GM18873 (cell line): ENCODE measurements around the gene PAPSS1.

ENCODE experiments used
- ATAC-seq: cut with Tn5 transposase; IDR thresholded peaks from one replicate; pipeline ENCODE4 v1.9.1; 2021; ENCODE audit warnings: mild to moderate bottlenecking, moderate library complexity, moderate number of reproducible peaks; ENCODE audit not compliant: unreplicated experiment, low FRiP score

The PAPSS1 gene

DNA sequence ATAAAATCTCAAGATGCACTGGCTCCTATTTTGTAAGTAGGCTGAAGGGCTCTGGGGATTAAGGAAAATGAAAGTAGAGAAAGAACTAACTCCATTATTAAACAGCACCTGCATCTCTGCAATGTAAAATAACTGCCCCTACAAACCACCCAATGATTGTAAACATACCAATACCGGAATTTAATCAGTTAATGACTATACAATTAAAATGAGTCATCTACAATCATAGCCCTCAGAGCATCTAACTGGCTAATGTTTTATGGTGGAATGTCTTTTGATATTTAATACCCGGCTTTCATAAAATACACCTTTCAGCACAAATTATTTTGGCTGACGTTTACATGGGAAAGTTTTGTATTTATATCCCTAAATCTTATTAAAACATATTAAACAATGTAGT is 142.3 kb downstream of the PAPSS1 start:
- ATAC-seq: no peak

DNA sequence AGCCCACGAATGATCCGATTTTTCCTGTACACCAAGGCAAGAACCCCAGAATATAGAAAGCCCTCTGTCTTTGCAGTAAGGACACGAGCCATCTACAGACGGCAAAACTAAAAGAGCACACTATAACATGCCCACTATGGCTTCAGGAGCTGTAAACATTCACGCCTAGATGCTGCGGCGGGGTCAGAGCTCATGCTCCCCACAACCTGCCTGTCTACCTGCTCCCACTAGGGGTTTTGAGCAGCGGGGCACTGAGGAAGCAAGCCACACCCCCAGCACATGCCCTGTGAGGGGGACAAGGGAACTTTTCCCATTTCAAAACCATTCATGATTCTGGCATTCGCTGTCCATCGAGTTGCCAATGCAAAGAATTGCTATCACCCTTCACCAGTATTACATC is 144.8 kb downstream of the PAPSS1 start:
- ATAC-seq: no peak

DNA sequence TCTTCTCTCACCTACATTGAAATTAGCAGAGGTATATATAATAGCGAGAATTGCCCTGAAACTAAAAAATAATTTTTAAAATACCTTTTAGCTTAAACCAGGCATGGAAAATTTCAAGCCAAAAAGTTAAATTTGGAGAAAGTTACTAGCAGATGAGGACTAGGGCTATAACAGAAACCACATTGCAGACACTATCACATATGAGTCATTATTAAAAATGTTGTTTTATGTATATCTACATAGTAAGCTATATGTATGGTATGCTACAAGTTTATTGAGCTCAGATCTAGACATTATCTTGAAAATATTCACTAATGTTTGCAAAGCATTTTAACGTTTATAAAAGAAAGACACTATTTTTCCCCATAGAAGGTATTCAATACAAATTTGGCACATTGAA is 147.8 kb downstream of the PAPSS1 start:
- no peak for ATAC-seq

DNA sequence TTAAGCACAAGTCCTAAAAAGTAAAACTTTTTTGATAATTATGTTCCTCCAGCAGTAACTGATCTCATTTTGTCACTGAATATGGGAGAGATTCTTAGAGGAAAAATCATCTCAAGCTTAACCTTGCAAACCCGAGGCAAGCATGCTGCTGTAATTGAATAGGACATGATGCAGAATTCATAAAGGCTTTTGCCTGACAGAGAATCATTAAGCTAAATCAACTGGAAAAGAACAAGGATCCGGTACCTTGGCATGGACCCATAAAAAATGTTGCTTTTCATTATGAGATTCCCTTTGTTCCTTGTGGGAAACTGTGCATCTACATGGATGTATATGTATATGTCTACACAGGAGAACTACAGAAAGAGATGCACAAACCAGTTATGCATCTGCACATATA is 149.1 kb downstream of the PAPSS1 start:
- no peak for ATAC-seq

DNA sequence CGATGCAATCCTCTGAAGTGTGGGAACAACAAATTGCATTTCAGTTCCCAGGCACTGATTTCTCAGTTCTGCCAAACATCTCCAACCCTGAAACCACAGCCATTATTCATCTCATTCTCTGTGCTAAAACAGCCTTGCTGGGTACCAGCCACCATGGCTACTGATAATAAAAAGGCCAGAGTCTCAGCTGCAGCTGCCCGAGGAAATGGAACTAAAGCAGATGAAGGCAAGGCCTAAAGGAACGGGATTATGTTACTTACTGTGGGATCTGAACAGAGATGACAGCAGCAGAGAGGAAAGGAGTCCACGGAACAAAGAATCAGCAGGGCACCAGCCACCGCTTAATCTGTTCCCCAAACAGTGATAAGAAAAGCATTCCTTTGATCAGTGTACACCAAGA is 155.7 kb downstream of the PAPSS1 start:
- ATAC-seq: no peak
